AG10803 (cell line): Measurements from ENCODE around the gene ARMS2.

Experiments
- DNase-seq: peaks from one replicate; pipeline ENCODE4 v3.0.0; 2010; ENCODE audit warnings: low read depth
- H3K4me3 ChIP-seq: 2 replicates; pipeline ENCODE4 v1.5.1; 2011; ENCODE audit warnings: mild to moderate bottlenecking, low read length, control low read depth
- CTCF ChIP-seq: conservative IDR thresholded peaks from 2 replicates; pipeline ENCODE4 v1.5.1; 2011; ENCODE audit warnings: mild to moderate bottlenecking, low read length, control low read depth, inconsistent platforms

The ARMS2 gene

GRCh38 chr10:122441961-122442360 lies 12.5 kb upstream of the ARMS2 start:
- DNase-seq: peak; percentile 47
- no peak overlapping the region for H3K4me3 ChIP-seq
- no peak for TF ChIP-seq CTCF

- no peak overlapping the region for H3K4me3 ChIP-seq
- TF ChIP-seq CTCF: no peak
- no peak for DNase-seq
These were observed 9.0 kb upstream of the ARMS2 start for GRCh38 chr10:122445469-122445868.

GRCh38 chr10:122445904-122446303 lies 8.5 kb upstream of the ARMS2 start:
- TF ChIP-seq CTCF: no peak
- no peak overlapping the region for H3K4me3 ChIP-seq
- no peak for DNase-seq

- TF ChIP-seq CTCF: no peak
- H3K4me3 ChIP-seq: no peak overlapping the region
- DNase-seq: no peak
These were observed 7.6 kb upstream of the ARMS2 start for GRCh38 chr10:122446668-122447423.

- no peak overlapping the region for H3K4me3 ChIP-seq
- TF ChIP-seq CTCF: no peak
- DNase-seq: no peak
These were observed 5.9 kb upstream of the ARMS2 start for GRCh38 chr10:122448600-122448999.

DNA sequence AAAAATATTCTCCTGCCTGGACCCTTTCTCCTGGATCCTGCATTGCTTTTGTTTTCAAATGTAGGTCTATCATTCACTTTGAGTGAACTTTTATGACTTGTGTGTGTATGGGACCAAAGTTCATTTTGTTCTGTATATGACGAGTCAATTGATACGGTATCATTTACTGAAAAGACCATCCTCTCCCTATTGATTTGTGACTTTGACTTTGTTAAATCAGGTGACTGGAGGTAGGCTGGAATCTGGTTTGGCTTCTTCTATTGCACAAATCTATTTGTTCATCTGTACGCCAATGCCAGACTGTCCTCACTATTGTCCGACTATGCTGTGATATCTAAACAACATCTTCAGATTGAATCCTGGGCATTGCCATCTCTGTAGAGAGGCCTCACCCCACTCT lies 5.3 kb upstream of the ARMS2 start:
- no peak for DNase-seq
- no peak for TF ChIP-seq CTCF
- no peak overlapping the region for H3K4me3 ChIP-seq

DNA sequence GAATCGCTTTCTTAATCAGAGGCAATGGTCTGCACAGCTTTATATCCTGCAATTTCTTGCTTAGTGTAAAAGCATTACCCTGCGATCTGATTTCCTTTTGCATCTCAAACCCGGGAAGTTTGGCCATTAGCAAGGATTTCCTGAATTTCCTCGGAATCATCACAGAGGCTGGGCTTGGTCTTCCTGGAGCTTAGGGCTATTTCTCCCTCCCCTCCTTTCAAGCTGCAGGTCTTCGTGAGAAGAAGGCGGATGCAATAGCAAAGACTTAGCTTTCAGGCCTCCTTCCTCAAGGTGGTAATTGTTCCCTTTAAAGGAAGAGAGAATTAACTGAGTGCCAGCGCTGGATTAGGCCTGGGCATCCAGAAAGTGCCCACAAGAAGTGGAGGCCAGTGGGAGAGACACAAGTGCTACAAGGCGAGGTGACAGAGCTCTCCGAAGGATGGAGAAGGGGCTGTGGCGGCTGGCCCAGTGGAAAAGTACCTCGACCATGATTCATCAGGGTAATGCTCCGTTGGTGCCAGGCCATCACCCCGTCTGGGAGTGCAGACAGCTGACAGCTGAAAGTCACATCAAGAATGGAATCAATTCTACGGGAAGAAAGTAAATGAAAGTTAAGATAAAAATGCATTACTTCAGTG lies 4.0 kb upstream of the ARMS2 start:
- no peak for DNase-seq
- H3K4me3 ChIP-seq: no peak overlapping the region
- TF ChIP-seq CTCF: no peak
